Panc1 (cell line): Measurements from ENCODE around the gene UGT1A1. TPM values are rescaled to one million over a fixed set of nuclear protein-coding genes. Genes with fewer than 3 reads are reported as not detected.

Source experiments
- ATAC-seq: fragments of 200-7000 bp; cut with Tn5 transposase; 2 replicates; pipeline ENCODE4 v1.9.1; 2020; ENCODE audit warnings: mild to moderate bottlenecking, moderate library complexity
- BruUV-seq: library from RNA; stranded (reverse); fragments of 400-500 nt; replicated peaks from 2 replicates; lab custom pipeline; 2021; lab: Mats Ljungman, UMichigan
- CTCF ChIA-PET: fragments of 300-600 bp; sonication (Branson Sonifier 250); formaldehyde crosslinking; loops from one replicate; lab custom pipeline; 2022; ENCODE audit warnings: antibody characterized with exemption; lab: Charles Lee
- POLR2A ChIA-PET: fragments of 300-600 bp; sonication (Branson Sonifier 250); formaldehyde crosslinking; loops from one replicate; lab custom pipeline; 2022; ENCODE audit warnings: antibody characterized with exemption; lab: Charles Lee
- DNase-seq: peaks from one replicate; pipeline ENCODE4 v3.0.0-alpha.2; 2010; ENCODE audit warnings: low read depth, low spot score
- H3K27ac ChIP-seq: 2 replicates; pipeline ENCODE4 v1.5.1; 2011; ENCODE audit warnings: mild to moderate bottlenecking, low read length, inconsistent platforms
- H3K27me3 ChIP-seq: fragments of 200-500 bp; sonication (Bioruptor generic); 2 replicates; pipeline ENCODE4 v1.6.0; 2014; ENCODE audit warnings: low read length, inconsistent platforms; ENCODE audit not compliant: control insufficient read depth, insufficient read depth
- H3K36me3 ChIP-seq: fragments of 200-500 bp; sonication (Bioruptor generic); 2 replicates; pipeline ENCODE4 v1.5.1; 2014; ENCODE audit warnings: inconsistent platforms, mild to moderate bottlenecking, low read length, moderate library complexity; ENCODE audit not compliant: control insufficient read depth, insufficient read depth
- H3K4me1 ChIP-seq: 2 replicates; pipeline ENCODE4 v1.5.1; 2011; ENCODE audit warnings: inconsistent platforms, mild to moderate bottlenecking, low read length, moderate library complexity; ENCODE audit not compliant: control insufficient read depth, insufficient read depth
- H3K4me3 ChIP-seq, 2 experiments: 2 replicates each; pipeline ENCODE4 v1.5.1; 2011 to 2012; ENCODE audit warnings: low read depth in 2 of 2, low read length in 2 of 2, mild to moderate bottlenecking in 2 of 2, inconsistent platforms in 1 of 2, moderate library complexity in 1 of 2
- H3K9me3 ChIP-seq: fragments of 200-500 bp; sonication (Bioruptor generic); 2 replicates; pipeline ENCODE4 v1.5.1; 2014; ENCODE audit warnings: low read depth, mild to moderate bottlenecking, inconsistent platforms, low read length, moderate library complexity; ENCODE audit not compliant: control insufficient read depth, insufficient read depth
- POLR2AphosphoS5 ChIP-seq: IDR thresholded peaks from 2 replicates; pipeline ENCODE4 v1.6.1; 2012; ENCODE audit warnings: mild to moderate bottlenecking, low read depth, low read length, moderate library complexity
- SIN3A ChIP-seq: IDR thresholded peaks from 2 replicates; pipeline ENCODE4 v1.6.1; 2012; ENCODE audit warnings: low read depth, mild to moderate bottlenecking, low read length, moderate library complexity, borderline replicate concordance; ENCODE audit not compliant: insufficient read depth
- TCF7L2 ChIP-seq: IDR thresholded peaks from 2 replicates; pipeline ENCODE4 v1.6.1; 2011; ENCODE audit warnings: mild to moderate bottlenecking, low read depth, low read length, inconsistent platforms
- in situ Hi-C: cut with HindIII; loops from 2 replicates; pipeline ENCODE4 v1.10.0; 2016; ENCODE audit warnings: low sequenced_read_pairs, low pct_unique_long_range_greater_than_20kb
- intact Hi-C: fragments of 100-400 bp; cut with micrococcal nuclease; formaldehyde crosslinking; loops from one replicate; pipeline ENCODE4 v1.10.0; 2022; ENCODE audit not compliant: unreplicated experiment
- total RNA-seq: library from RNA; stranded (reverse); gene quantifications from one replicate; pipeline ENCODE4 v1.2.1, GENCODE V29; 2021; ENCODE audit not compliant: unreplicated experiment
- TF ChIP-seq, protein P1 (sequence below): fragments of 450-650 bp; IDR thresholded peaks from 2 replicates; pipeline ENCODE4 v1.5.1; 2017; ENCODE audit warnings: mild to moderate bottlenecking
- TF ChIP-seq, protein P2 (sequence below), 2 experiments: IDR thresholded peaks; 2 replicates each; pipeline ENCODE4 v1.6.1; 2011 to 2012; ENCODE audit warnings: low read depth in 2 of 2, control low read depth in 1 of 2, low read length in 1 of 2, mild to moderate bottlenecking in 1 of 2, moderate library complexity in 1 of 2; ENCODE audit not compliant: insufficient read depth in 1 of 2

Gene UGT1A1
- total RNA-seq, 1 experiment from 2014 or later: not detected

DNA sequence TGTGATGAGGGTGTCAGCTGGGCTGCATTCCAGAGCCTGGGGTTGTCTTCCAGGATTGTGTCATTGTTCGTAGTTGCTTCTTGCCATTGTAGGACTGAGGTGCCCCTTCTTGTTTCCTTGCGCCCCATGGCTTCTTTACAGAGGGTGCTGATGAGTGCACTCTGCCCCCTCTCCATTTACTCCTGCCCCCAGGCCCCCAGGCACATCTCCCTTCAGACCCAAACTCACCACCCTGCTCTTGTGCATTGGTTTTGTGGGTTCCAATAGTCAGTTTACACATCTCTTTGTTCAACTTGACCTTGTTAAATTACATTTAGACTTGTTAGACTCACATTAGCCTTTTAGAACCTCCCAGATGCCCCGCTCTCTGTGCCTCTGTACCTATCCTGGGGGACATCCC, 61.1 kb downstream of the UGT1A1 start:
- no peaks in the 10 kb centered on the region for H3K36me3 ChIP-seq
- DNase-seq (no peak), ATAC-seq (no peak)
- no peak overlapping the region for H3K4me3 ChIP-seq
- TF ChIP-seq TCF7L2 (no peak), POLR2AphosphoS5 (no peak), SIN3A (no peak)
- TF ChIP-seq, protein P1, sequence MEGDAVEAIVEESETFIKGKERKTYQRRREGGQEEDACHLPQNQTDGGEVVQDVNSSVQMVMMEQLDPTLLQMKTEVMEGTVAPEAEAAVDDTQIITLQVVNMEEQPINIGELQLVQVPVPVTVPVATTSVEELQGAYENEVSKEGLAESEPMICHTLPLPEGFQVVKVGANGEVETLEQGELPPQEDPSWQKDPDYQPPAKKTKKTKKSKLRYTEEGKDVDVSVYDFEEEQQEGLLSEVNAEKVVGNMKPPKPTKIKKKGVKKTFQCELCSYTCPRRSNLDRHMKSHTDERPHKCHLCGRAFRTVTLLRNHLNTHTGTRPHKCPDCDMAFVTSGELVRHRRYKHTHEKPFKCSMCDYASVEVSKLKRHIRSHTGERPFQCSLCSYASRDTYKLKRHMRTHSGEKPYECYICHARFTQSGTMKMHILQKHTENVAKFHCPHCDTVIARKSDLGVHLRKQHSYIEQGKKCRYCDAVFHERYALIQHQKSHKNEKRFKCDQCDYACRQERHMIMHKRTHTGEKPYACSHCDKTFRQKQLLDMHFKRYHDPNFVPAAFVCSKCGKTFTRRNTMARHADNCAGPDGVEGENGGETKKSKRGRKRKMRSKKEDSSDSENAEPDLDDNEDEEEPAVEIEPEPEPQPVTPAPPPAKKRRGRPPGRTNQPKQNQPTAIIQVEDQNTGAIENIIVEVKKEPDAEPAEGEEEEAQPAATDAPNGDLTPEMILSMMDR: no peak
- TF ChIP-seq, protein P2, sequence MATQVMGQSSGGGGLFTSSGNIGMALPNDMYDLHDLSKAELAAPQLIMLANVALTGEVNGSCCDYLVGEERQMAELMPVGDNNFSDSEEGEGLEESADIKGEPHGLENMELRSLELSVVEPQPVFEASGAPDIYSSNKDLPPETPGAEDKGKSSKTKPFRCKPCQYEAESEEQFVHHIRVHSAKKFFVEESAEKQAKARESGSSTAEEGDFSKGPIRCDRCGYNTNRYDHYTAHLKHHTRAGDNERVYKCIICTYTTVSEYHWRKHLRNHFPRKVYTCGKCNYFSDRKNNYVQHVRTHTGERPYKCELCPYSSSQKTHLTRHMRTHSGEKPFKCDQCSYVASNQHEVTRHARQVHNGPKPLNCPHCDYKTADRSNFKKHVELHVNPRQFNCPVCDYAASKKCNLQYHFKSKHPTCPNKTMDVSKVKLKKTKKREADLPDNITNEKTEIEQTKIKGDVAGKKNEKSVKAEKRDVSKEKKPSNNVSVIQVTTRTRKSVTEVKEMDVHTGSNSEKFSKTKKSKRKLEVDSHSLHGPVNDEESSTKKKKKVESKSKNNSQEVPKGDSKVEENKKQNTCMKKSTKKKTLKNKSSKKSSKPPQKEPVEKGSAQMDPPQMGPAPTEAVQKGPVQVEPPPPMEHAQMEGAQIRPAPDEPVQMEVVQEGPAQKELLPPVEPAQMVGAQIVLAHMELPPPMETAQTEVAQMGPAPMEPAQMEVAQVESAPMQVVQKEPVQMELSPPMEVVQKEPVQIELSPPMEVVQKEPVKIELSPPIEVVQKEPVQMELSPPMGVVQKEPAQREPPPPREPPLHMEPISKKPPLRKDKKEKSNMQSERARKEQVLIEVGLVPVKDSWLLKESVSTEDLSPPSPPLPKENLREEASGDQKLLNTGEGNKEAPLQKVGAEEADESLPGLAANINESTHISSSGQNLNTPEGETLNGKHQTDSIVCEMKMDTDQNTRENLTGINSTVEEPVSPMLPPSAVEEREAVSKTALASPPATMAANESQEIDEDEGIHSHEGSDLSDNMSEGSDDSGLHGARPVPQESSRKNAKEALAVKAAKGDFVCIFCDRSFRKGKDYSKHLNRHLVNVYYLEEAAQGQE (IDR thresholded peaks at IDR 0.05; ENCODE audit: insufficient read depth in 1 of 2, low read depth in 2 of 2, low read length in 1 of 2): no peak
- ChIA-PET CTCF (no interaction called here), POLR2A (no interaction called here)
- BruUV-seq: no TSS peak
- H3K27ac ChIP-seq: no peak overlapping the region
- in situ Hi-C loops: no loop called here
- no peaks in the 10 kb centered on the region for H3K4me1 ChIP-seq
- H3K9me3 ChIP-seq: no peaks in the 10 kb centered on the region
- intact Hi-C loops: no loop called here
- no peaks in the 10 kb centered on the region for H3K27me3 ChIP-seq

DNA sequence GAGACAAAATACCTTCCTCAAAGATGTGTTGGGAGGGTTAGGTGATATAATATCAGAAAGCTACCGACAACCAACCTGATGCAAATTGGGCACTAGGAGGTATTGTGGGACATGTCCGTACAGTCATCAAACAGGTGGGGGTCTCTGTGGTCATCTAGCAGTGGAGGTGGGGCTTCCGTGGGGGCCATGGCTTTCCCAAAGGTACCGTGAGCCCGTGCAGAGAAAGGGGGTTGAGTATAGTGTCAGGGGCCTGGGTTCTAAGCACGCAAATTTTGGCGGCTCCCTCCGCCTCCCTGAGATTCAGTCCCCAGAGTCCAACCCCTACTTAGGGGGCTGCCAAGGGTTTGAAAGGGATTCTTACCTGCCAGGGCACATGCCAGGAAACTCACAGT, 61.6 kb downstream of the UGT1A1 start:
- BruUV-seq: no TSS peak
- POLR2A ChIA-PET: no interaction called here
- TF ChIP-seq POLR2AphosphoS5 (no peak), TCF7L2 (no peak)
- Histone ChIP-seq H3K9me3 (no peaks in the 10 kb centered on the region), H3K4me3 (no peak overlapping the region), H3K36me3 (no peaks in the 10 kb centered on the region), H3K27ac (no peak overlapping the region), H3K4me1 (no peaks in the 10 kb centered on the region), H3K27me3 (no peaks in the 10 kb centered on the region)
- in situ Hi-C loops (no loop called here), intact Hi-C loops (no loop called here)
- CTCF ChIA-PET: no interaction called here
- DNase-seq (no peak), ATAC-seq (no peak)

DNA sequence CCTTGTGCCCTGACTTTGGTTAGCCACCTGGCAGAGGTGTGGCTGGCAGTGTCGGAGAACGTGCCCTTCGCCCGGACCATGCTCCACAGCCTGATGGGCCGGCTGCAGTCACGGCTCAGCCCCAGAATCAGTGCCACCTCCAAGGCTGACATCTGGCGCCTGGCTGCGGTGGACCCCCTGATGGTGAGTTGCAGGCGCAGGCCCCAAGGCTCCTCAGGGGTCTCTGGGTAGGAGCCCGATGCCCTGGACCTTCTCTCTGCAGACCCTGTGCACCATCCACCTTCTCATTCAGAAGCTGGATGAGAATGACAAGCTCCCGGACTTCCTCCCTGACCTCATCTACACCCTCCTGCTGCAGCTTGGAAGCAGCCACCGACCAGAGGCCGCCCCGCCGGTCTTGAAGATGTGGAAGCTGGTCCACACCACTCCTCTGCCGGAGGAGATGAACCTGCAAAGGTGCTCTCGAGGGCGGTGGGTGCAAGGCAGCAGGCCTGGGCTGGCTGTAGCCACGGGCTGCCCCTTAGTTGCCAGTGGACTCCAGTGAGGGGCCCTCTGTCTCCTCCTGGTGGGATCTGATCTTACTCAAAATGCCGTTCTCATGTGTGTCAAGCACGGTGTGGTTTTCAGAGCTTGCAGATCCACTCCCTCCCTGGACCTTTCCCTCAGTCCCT, 62.2 kb downstream of the UGT1A1 start:
- ATAC-seq (no peak), DNase-seq (no peak)
- H3K27me3 ChIP-seq: no peaks in the 10 kb centered on the region
- no TSS peak for BruUV-seq
- no peaks in the 10 kb centered on the region for H3K4me1 ChIP-seq
- CTCF ChIA-PET: no interaction called here
- POLR2A ChIA-PET: no interaction called here
- H3K36me3 ChIP-seq: no peaks in the 10 kb centered on the region
- H3K9me3 ChIP-seq: no peaks in the 10 kb centered on the region
- no peak overlapping the region for H3K4me3 ChIP-seq
- in situ Hi-C loops (no loop called here), intact Hi-C loops (no loop called here)
- TF ChIP-seq, protein P2 (IDR thresholded peaks at IDR 0.05; ENCODE audit: insufficient read depth in 1 of 2, low read depth in 2 of 2, low read length in 1 of 2): no peak
- TF ChIP-seq TCF7L2 (no peak), POLR2AphosphoS5 (no peak), SIN3A (no peak)
- TF ChIP-seq, protein P1: no peak
- no peak overlapping the region for H3K27ac ChIP-seq
